PC-9 (cell line): ENCODE measurements around the gene RTF2.

ENCODE experiments used
- EZH2 ChIP-seq: fragments of 200-600 bp; sonication (generic); IDR thresholded peaks from 2 replicates; pipeline ENCODE4 v1.8.0; 2017; ENCODE audit warnings: antibody characterized with exemption, low read depth
- TF ChIP-seq, protein P1 (sequence below): fragments of 200-600 bp; sonication (generic); conservative IDR thresholded peaks from 2 replicates; pipeline ENCODE4 v1.6.1; 2017; ENCODE audit warnings: mixed run types, antibody characterized with exemption, mild to moderate bottlenecking, moderate library complexity

DNA sequence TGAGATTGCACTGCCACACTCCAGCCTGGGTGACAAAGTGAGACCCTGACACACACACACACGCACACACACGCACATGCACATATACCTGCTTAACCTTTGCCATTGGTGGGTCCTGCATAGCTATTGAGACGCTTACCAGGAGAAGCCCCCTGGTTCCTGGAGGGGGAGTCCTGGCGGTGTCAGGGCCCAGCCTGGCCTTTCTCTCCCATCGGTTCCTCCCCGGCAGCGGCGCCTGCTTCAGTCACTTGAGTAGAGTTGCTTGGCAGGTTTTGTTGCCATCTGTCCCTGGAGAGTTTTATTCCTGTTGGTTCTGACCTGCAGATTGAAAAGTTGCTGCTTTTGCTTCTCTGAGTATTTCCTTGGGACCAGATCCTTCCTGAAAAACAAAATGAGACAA, 35.5 kb downstream of the RTF2 start:
- TF ChIP-seq, protein P1, sequence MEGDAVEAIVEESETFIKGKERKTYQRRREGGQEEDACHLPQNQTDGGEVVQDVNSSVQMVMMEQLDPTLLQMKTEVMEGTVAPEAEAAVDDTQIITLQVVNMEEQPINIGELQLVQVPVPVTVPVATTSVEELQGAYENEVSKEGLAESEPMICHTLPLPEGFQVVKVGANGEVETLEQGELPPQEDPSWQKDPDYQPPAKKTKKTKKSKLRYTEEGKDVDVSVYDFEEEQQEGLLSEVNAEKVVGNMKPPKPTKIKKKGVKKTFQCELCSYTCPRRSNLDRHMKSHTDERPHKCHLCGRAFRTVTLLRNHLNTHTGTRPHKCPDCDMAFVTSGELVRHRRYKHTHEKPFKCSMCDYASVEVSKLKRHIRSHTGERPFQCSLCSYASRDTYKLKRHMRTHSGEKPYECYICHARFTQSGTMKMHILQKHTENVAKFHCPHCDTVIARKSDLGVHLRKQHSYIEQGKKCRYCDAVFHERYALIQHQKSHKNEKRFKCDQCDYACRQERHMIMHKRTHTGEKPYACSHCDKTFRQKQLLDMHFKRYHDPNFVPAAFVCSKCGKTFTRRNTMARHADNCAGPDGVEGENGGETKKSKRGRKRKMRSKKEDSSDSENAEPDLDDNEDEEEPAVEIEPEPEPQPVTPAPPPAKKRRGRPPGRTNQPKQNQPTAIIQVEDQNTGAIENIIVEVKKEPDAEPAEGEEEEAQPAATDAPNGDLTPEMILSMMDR, result no peak
- no peak for TF ChIP-seq EZH2
